ENCODE measurements around the gene DDI2.

- TF ChIP-seq CTCF (IDR thresholded peaks at IDR 0.05) (no peak), EP300 (IDR thresholded peaks at IDR 0.05) (no peak), POLR2A (IDR thresholded peaks at IDR 0.05) (no peak)
Measured at GRCh38 chr1:15625056-15625917, 8.0 kb downstream of the DDI2 start.

All from tibial nerve (tissue), 4 donors.